ENCODE measurements around the gene TMEM179. TPM values are rescaled to one million over a fixed set of nuclear protein-coding genes. Genes with fewer than 3 reads are reported as not detected.

Gene TMEM179
- total RNA-seq, 1 experiment from 2014 or later: not detected

GRCh38 chr14:104641753-104642539 lies 37.4 kb upstream of the TMEM179 start:
- CTCF ChIA-PET: no interaction called here
- DNase-seq: no peak
- H3K9me3 Mint-ChIP-seq (ENCODE audit: low read depth, unreplicated experiment): no peaks in the 10 kb centered on the region
- peaks cover 24% of the 10 kb centered on the region for H3K4me1 Mint-ChIP-seq (ENCODE audit: low read depth, unreplicated experiment)
- peaks cover 55% of the 10 kb centered on the region for H3K27me3 Mint-ChIP-seq (ENCODE audit: unreplicated experiment)
- BruUV-seq (replicated peaks): no TSS peak
- no peak overlapping the region for H3K4me3 Mint-ChIP-seq (ENCODE audit: low read depth, unreplicated experiment)
- no peak overlapping the region for H3K27ac Mint-ChIP-seq (ENCODE audit: unreplicated experiment)
- intact Hi-C loops (cut with micrococcal nuclease; ENCODE audit: unreplicated experiment): no loop called here
- TF ChIP-seq CTCF (IDR thresholded peaks at IDR 0.05; ENCODE audit: unreplicated experiment): no peak
- peaks cover 4% of the 10 kb centered on the region for H3K36me3 Mint-ChIP-seq (ENCODE audit: insufficient read depth, unreplicated experiment)

GRCh38 chr14:104640681-104641080 lies 36.1 kb upstream of the TMEM179 start:
- H3K4me1 Mint-ChIP-seq (ENCODE audit: low read depth, unreplicated experiment): peaks cover 24% of the 10 kb centered on the region
- H3K36me3 Mint-ChIP-seq (ENCODE audit: insufficient read depth, unreplicated experiment): peaks cover 4% of the 10 kb centered on the region
- intact Hi-C loops (cut with micrococcal nuclease; ENCODE audit: unreplicated experiment): no loop called here
- no peak overlapping the region for H3K4me3 Mint-ChIP-seq (ENCODE audit: low read depth, unreplicated experiment)
- no peak for TF ChIP-seq CTCF (IDR thresholded peaks at IDR 0.05; ENCODE audit: unreplicated experiment)
- peaks cover 67% of the 10 kb centered on the region for H3K27me3 Mint-ChIP-seq (ENCODE audit: unreplicated experiment)
- BruUV-seq (replicated peaks): no TSS peak
- DNase-seq: no peak
- no peaks in the 10 kb centered on the region for H3K9me3 Mint-ChIP-seq (ENCODE audit: low read depth, unreplicated experiment)
- no peak overlapping the region for H3K27ac Mint-ChIP-seq (ENCODE audit: unreplicated experiment)
- CTCF ChIA-PET: interaction anchor here (1.2 kb wide), 1 partner anchor 563 kb away, joined by 4 read pairs; no protein-coding TSS in a partner anchor

DNA sequence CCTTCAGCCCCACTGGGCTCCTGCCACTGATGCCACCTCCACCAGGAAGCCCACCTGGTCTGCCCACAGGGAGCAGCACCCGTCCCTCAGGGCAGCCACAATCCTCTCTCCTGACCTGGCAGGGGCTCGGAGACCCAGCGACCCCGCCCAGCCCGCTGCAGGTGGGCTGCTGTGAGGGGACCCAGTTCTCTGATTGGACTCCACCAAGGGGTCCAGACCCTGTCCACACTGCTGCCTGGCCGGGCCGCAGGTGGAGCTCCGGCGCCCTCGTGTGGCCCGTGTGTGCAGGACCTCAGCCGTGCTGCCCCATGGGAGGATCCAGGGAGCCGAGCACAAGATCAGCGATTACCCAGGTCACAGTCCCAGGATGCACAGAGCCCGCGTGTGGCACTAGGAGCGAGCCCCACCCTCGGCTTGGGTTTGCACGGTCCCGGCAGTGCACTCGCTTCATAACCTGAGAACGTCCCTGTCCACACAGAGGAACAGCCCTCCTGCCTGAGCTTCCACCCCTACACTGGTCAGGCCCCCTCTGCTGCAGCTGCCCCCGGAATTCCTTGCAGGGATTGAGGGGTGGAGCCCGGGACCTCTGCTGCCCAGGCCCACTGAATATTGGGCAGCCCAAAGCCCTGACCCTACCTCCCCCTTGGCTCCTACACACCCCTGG lies 35.4 kb upstream of the TMEM179 start:
- H3K27me3 Mint-ChIP-seq (ENCODE audit: unreplicated experiment): peaks cover 74% of the 10 kb centered on the region
- CTCF ChIA-PET: interaction anchor here (1.2 kb wide), 1 partner anchor 562 kb away, joined by 4 read pairs; no protein-coding TSS in a partner anchor
- no TSS peak for BruUV-seq (replicated peaks)
- intact Hi-C loops (cut with micrococcal nuclease; ENCODE audit: unreplicated experiment): loop anchor here (10.0 kb wide), 1 partner anchor 505 kb away; the partner anchor contains the start of gene KIF26A
- peak; percentile 79 for TF ChIP-seq CTCF (IDR thresholded peaks at IDR 0.05; ENCODE audit: unreplicated experiment)
- H3K4me3 Mint-ChIP-seq (ENCODE audit: low read depth, unreplicated experiment): no peak overlapping the region
- H3K27ac Mint-ChIP-seq (ENCODE audit: unreplicated experiment): no peak overlapping the region
- no peaks in the 10 kb centered on the region for H3K9me3 Mint-ChIP-seq (ENCODE audit: low read depth, unreplicated experiment)
- peak; percentile 82 for DNase-seq
- H3K36me3 Mint-ChIP-seq (ENCODE audit: insufficient read depth, unreplicated experiment): peaks cover 4% of the 10 kb centered on the region
- peaks cover 24% of the 10 kb centered on the region for H3K4me1 Mint-ChIP-seq (ENCODE audit: low read depth, unreplicated experiment)

- intact Hi-C loops (cut with micrococcal nuclease; ENCODE audit: unreplicated experiment): loop anchor here (10.0 kb wide), 1 partner anchor 505 kb away; the partner anchor contains the start of gene KIF26A
- BruUV-seq (replicated peaks): no TSS peak
- no peak overlapping the region for H3K4me3 Mint-ChIP-seq (ENCODE audit: low read depth, unreplicated experiment)
- H3K27ac Mint-ChIP-seq (ENCODE audit: unreplicated experiment): no peak overlapping the region
- peaks cover 4% of the 10 kb centered on the region for H3K36me3 Mint-ChIP-seq (ENCODE audit: insufficient read depth, unreplicated experiment)
- peaks cover 79% of the 10 kb centered on the region for H3K27me3 Mint-ChIP-seq (ENCODE audit: unreplicated experiment)
- no peaks in the 10 kb centered on the region for H3K9me3 Mint-ChIP-seq (ENCODE audit: low read depth, unreplicated experiment)
- CTCF ChIA-PET: interaction anchor here (1.2 kb wide), 1 partner anchor 562 kb away, joined by 4 read pairs; no protein-coding TSS in a partner anchor
- TF ChIP-seq CTCF (IDR thresholded peaks at IDR 0.05; ENCODE audit: unreplicated experiment): no peak
- DNase-seq: no peak
- peaks cover 24% of the 10 kb centered on the region for H3K4me1 Mint-ChIP-seq (ENCODE audit: low read depth, unreplicated experiment)
Measured at GRCh38 chr14:104639471-104639870, 34.9 kb upstream of the TMEM179 start.

Data from Calu3 (cell line).